Left colon (tissue), 2 donors: Measurements from ENCODE around the gene C17orf67. TPM values are rescaled to one million over a fixed set of nuclear protein-coding genes. Genes with fewer than 3 reads are reported as not detected.

Experiments
- ATAC-seq: fragments of 200-7000 bp; cut with Tn5 transposase; one replicate; pipeline ENCODE4 v1.9.1; 2020; ENCODE audit warnings: mild to moderate bottlenecking, moderate library complexity
- DNase-seq, 2 donors: peaks; one replicate each; pipeline ENCODE4 v3.0.0-alpha.2; 2020
- intact Hi-C, 2 donors: fragments of 100-400 bp; cut with DNase I in 1 of 2; cut with micrococcal nuclease in 1 of 2; formaldehyde crosslinking; loops; one replicate each; pipeline versions ENCODE4 v1.11.2 to v1.14.0; 2022; cut with DNase I, micrococcal nuclease
- total RNA-seq, 2 donors: library from RNA; stranded (reverse); fragmentation: NEBNext Ultra II Directional; extraction: Animal tissue kit (Norgen Biotek cat#: 25700); gene quantifications; one replicate each; pipeline ENCODE4 v1.2.1, GENCODE V29; 2021
- donor health status: DM: no; HTN: no; CAD: no.
- donor health status: DM: yes; HTN: yes; CAD: no.

The C17orf67 gene
- total RNA-seq, 2 donors from 2014 or later, result 2.0 to 2.2 TPM

- no peak for DNase-seq
- intact Hi-C loops, result no loop called here
- ATAC-seq, result no peak
These were observed 79.1 kb downstream of the C17orf67 start for GRCh38 chr17:56754523-56755208.

DNA sequence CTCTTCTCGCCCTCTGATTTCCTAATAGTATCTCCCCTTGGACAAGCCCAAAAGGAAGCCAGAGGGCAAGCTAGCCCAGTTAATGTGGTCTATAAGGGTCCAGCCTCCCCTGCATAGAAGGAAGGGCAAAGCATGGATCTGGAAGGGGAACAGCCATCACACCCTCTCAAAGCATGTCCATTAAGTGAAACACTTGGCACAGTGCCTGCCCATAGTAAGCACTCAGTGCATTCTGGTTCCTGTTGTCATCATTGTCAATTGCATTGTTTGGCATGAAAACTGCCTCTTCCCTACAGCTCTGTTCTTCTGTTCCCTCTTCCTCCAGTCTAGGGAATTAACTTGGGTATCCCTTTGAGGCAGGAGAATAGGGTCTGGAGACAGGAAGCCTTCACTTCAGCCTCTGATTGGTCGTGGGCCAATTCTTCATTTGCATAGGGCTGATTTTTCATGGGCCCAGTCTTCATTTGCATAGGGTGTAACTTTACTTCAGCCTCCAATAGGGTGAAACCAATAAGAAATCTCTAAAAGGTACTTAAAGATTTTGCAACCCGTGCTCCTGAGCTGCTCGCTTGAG is 81.4 kb downstream of the C17orf67 start:
- intact Hi-C loops, result no loop called here
- no peak for ATAC-seq
- no peak for DNase-seq

DNA sequence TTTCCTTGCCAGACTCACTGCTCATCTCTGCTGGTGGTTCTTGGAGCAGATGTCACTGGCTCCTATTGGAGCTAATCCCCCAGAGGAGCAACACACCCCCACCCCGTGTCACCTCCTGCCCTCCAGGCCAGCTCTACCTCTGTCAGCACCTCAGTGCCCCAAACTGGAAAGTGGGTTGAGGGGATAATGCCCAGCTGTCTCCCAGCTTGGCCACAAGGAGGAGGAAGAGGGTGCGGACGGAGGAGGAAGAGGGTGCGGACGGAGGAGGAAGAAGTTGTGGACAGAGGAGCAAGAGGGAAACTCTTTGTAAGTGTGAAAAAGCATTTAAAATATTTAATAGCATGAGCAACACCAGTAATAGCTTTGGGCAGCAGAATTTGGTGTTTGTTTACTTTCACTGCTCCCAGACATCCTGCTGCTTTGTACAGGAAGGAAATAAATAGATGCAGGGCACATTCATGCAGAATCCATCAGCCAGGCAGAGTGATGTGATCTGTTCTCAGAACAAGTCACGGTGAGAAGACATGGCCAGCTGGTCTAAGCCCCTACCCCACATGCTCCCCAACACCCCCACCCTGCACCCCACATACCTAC is 82.5 kb downstream of the C17orf67 start:
- DNase-seq, result no peak
- intact Hi-C loops, result no loop called here

GRCh38 chr17:56744721-56745120 is 89.0 kb downstream of the C17orf67 start:
- DNase-seq, result no peak
- ATAC-seq, result no peak
- intact Hi-C loops, result no loop called here

More for the DNA sequence above, 82.5 kb downstream of the C17orf67 start:
- no peak for ATAC-seq

GRCh38 chr17:56742601-56743000 is 91.1 kb downstream of the C17orf67 start:
- intact Hi-C loops, result no loop called here
- no peak for ATAC-seq
- no peak for DNase-seq

Other genes starting within 250 kb of the C17orf67 start
- under 1 TPM in 1 of 2 donors, not detected in 1; 0.22 TPM for gene NOG, start 240.2 kb downstream of the C17orf67 start, total RNA-seq
- 1 to 10 TPM; 7.6 to 9.2 TPM for gene DGKE, start 231 bp upstream of the C17orf67 start, total RNA-seq
- 100 to 1,000 TPM; 101 to 103 TPM for gene TRIM25, start 80.1 kb upstream of the C17orf67 start, total RNA-seq
- gene COIL, start 127.1 kb upstream of the C17orf67 start, total RNA-seq, result 10 to 100 TPM; 11.6 to 12.5 TPM
- gene SCPEP1, start 144.2 kb upstream of the C17orf67 start, total RNA-seq, result 10 to 100 TPM; 15.3 to 30.9 TPM